ENCODE data around the gene H3-3A. TPM values are rescaled to one million over a fixed set of nuclear protein-coding genes. Genes with fewer than 3 reads are reported as not detected.

H3-3A gene
- total RNA-seq, 4 donors from 2014 or later = 304 to 569 (median 410) TPM

DNA sequence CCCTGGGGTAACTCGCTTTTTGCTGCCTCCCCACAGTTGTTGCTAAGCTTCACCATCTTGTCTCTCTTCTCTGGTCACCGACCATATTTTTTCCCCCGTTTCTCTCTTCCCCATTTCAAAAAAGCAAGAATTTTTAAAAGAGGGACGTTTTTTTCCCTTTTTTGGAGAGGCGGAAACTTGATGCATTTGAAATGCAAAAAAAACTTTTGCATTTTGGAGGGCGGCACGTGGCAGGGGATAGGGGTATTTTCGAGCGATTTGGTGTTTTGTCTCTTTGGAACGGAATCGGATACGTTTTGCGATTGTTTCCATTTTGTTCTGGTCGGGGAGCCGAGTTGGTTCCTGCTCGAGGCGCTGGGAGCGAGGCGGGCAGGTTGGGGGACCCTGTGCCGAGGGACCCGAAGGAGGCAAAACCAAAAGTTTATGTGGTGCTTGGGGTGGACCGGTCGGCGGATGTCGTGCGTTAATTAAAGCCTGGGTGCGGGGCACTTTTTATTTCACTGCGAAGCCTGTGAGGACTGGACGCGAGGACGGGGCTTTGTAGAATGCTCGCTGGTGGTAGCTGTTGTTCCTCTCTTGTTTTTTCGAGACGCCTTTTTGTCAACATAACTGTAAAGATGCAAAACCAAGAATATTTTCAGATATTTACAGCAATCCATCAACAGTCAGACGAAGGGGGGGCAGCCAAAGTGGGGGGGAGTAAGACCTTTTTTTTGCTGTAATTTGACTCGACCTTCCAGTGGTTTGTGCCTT lies 884 bp downstream of the H3-3A start:
- 0% methylated on average over 36 of the region's 36 CpGs for WGBS, 2 donors

GRCh38 chr1:226063977-226064815 lies 1.7 kb downstream of the H3-3A start:
- TF ChIP-seq, protein P1, sequence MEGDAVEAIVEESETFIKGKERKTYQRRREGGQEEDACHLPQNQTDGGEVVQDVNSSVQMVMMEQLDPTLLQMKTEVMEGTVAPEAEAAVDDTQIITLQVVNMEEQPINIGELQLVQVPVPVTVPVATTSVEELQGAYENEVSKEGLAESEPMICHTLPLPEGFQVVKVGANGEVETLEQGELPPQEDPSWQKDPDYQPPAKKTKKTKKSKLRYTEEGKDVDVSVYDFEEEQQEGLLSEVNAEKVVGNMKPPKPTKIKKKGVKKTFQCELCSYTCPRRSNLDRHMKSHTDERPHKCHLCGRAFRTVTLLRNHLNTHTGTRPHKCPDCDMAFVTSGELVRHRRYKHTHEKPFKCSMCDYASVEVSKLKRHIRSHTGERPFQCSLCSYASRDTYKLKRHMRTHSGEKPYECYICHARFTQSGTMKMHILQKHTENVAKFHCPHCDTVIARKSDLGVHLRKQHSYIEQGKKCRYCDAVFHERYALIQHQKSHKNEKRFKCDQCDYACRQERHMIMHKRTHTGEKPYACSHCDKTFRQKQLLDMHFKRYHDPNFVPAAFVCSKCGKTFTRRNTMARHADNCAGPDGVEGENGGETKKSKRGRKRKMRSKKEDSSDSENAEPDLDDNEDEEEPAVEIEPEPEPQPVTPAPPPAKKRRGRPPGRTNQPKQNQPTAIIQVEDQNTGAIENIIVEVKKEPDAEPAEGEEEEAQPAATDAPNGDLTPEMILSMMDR (IDR thresholded peaks at IDR 0.05) = peak in 1 of 3 donors; percentile 85
- TF ChIP-seq POLR2A (IDR thresholded peaks at IDR 0.05) = no peak
- DNase-seq (ENCODE audit: low spot score in 2 of 2) = no peak
- intact Hi-C loops (cut with DNase I; ENCODE audit: low total_unique reads) = loop anchor here (1.0 kb wide), 1 partner anchor 57 kb away; no protein-coding TSS in a partner anchor
- WGBS, 2 donors = 0 to 1% methylated on average over 17 of the region's 17 CpGs
- H3K4me3 ChIP-seq (ENCODE audit: low read depth, poor library complexity, severe bottlenecking) = peak overlapping the region; percentile 88

More for the DNA sequence above, 884 bp downstream of the H3-3A start:
- H3K4me3 ChIP-seq (ENCODE audit: low read depth, poor library complexity, severe bottlenecking) = peak overlapping the region; percentile 88
- intact Hi-C loops (cut with DNase I; ENCODE audit: low total_unique reads) = no loop called here
- TF ChIP-seq POLR2A (IDR thresholded peaks at IDR 0.05) = no peak
- TF ChIP-seq, protein P1 (IDR thresholded peaks at IDR 0.05) = no peak
- DNase-seq (ENCODE audit: low spot score in 2 of 2) = peak; percentile 58 to 90

GRCh38 chr1:226064816-226065248 lies 2.3 kb downstream of the H3-3A start:
- peak in 1 of 2 donors; percentile 61 for DNase-seq (ENCODE audit: low spot score in 2 of 2)
- intact Hi-C loops (cut with DNase I; ENCODE audit: low total_unique reads) = loop anchor here (1.0 kb wide), 1 partner anchor 56 kb away; no protein-coding TSS in a partner anchor
- no peak overlapping the region for H3K4me3 ChIP-seq (ENCODE audit: low read depth, poor library complexity, severe bottlenecking)
- 0 to 1% methylated on average over 5 of the region's 5 CpGs for WGBS, 2 donors
- TF ChIP-seq POLR2A (IDR thresholded peaks at IDR 0.05) = no peak
- TF ChIP-seq, protein P1 (IDR thresholded peaks at IDR 0.05) = no peak

DNA sequence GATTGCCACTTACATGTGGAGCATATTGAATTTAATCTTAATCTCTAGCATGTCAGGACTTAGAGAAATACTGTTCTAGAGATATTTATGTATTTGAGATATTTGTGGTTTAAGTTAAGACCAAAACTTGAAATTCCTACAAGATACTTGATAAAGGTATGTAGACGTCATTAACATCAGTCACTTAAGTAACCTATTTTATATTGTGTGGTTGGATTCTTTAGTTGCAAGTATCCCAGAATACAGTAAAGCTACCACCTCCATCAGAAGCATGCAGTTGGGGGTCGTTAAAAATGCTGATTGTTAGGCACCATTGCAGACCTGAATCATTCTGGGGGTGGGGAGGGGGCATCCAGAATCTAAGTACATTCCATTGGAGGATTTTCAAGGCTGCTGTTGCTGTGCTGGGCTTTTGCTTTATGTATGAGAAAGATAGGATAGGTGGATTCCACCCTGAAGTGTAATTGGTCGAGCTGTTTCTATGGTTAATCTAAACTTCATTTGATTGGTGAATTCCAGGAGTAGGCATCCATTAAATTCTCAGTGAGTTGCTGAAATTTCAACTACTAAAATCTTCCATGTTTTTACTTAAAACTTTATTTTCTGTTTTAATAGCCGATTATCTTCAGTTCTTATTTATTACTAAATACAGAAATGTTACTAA lies 4.0 kb downstream of the H3-3A start:
- no peak for DNase-seq (ENCODE audit: low spot score in 2 of 2)
- intact Hi-C loops (cut with DNase I; ENCODE audit: low total_unique reads) = no loop called here
- WGBS, 2 donors = 43 to 46% methylated on average over 4 of the region's 4 CpGs
- no peak overlapping the region for H3K4me3 ChIP-seq (ENCODE audit: low read depth, poor library complexity, severe bottlenecking)
- TF ChIP-seq, protein P1 (IDR thresholded peaks at IDR 0.05) = no peak
- TF ChIP-seq POLR2A (IDR thresholded peaks at IDR 0.05) = no peak

DNA sequence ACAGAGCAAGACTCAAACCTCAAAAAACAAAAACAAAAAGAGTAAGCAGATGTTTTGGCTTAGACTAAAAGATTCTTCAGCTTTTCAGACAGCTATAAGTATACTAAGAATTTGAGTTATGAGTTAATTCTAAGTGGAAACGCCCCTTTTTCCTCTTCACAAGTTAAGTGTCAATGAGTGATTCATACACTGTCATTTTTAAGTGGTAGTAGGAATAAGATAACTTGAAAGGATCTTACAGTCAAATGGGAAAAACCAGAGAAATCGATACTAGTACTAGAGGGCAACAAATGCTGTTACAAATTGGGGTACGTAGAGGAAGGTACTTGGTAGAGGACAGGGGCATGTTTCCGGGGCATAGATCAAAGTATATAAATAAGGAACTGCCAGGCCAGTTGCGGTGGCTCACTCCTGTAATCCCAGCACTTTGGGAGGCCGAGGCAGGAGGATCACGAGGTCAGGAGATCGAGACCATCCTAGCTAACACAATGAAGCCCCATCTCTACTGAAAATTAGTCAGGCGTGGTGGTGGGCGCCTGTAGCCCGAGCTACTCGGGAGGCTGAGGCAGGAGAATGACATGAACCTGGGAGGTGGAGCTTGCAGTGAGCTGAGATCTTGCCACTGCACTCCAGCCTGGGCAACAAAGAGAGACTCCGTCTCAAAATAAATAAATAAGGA lies 7.4 kb downstream of the H3-3A start:
- peak in 1 of 2 donors; percentile 58 for DNase-seq (ENCODE audit: low spot score in 2 of 2)
- intact Hi-C loops (cut with DNase I; ENCODE audit: low total_unique reads) = no loop called here
- WGBS, 2 donors = 88 to 93% methylated on average over 13 of the region's 13 CpGs
- no peak overlapping the region for H3K4me3 ChIP-seq (ENCODE audit: low read depth, poor library complexity, severe bottlenecking)
- no peak for TF ChIP-seq POLR2A (IDR thresholded peaks at IDR 0.05)
- TF ChIP-seq, protein P1 (IDR thresholded peaks at IDR 0.05) = no peak
